SK-N-SH treated with all-trans-retinoic acid at 6 μM for 48 hours (cell line): ENCODE results near the gene CDK1.
A peak's percentile ranks its signal among the peaks of the same experiment; 100 is the strongest.

Experiments used
- ATAC-seq: fragments of 200-7000 bp; cut with Tn5 transposase; 3 replicates; pipeline ENCODE4 v1.9.1; 2020; ENCODE audit warnings: mild to moderate bottlenecking, moderate library complexity
- BACH2 ChIP-seq: fragments of 250-450 bp; sonication (Bioruptor Pico); IDR thresholded peaks from 2 replicates; pipeline ENCODE4 v1.9.0; 2021; ENCODE audit warnings: mild to moderate bottlenecking, borderline replicate concordance
- CSDC2 ChIP-seq: fragments of 250-450 bp; sonication (Bioruptor Pico); IDR thresholded peaks from 2 replicates; pipeline ENCODE4 v1.5.0; 2020; ENCODE audit warnings: mild to moderate bottlenecking, moderate library complexity
- ESRRG ChIP-seq: fragments of 250-450 bp; sonication (Bioruptor Pico); IDR thresholded peaks from 2 replicates; pipeline ENCODE4 v1.6.1; 2021; ENCODE audit warnings: mild to moderate bottlenecking
- GLIS3 ChIP-seq: fragments of 250-450 bp; sonication (Bioruptor Pico); IDR thresholded peaks from 2 replicates; pipeline ENCODE4 v1.5.0; 2020; ENCODE audit warnings: mild to moderate bottlenecking, moderate library complexity
- ISL1 ChIP-seq: fragments of 250-450 bp; sonication (Bioruptor Pico); IDR thresholded peaks from 2 replicates; pipeline ENCODE4 v2.1.2; 2022; ENCODE audit warnings: mild to moderate bottlenecking, moderate library complexity
- OSR1 ChIP-seq: fragments of 250-450 bp; sonication (Bioruptor Pico); IDR thresholded peaks from 2 replicates; pipeline ENCODE4 v1.8.0; 2022; ENCODE audit warnings: moderate library complexity, mild to moderate bottlenecking, inconsistent platforms
- PPARA ChIP-seq: fragments of 250-450 bp; sonication (Bioruptor Pico); IDR thresholded peaks from 2 replicates; pipeline ENCODE4 v1.5.0; 2020; ENCODE audit warnings: mild to moderate bottlenecking, borderline replicate concordance
- RARB ChIP-seq: fragments of 250-450 bp; sonication (Bioruptor Pico); IDR thresholded peaks from 2 replicates; pipeline ENCODE4 v1.8.0; 2021; ENCODE audit warnings: mild to moderate bottlenecking, moderate library complexity
- SNAI2 ChIP-seq: fragments of 250-450 bp; sonication (Bioruptor Pico); IDR thresholded peaks from 2 replicates; pipeline ENCODE4 v1.5.0; 2020; ENCODE audit warnings: mild to moderate bottlenecking, moderate library complexity
- TCF4 ChIP-seq: fragments of 250-450 bp; sonication (Bioruptor Pico); IDR thresholded peaks from 2 replicates; pipeline ENCODE4 v1.8.0; 2021; ENCODE audit warnings: mild to moderate bottlenecking, moderate library complexity, borderline replicate concordance
- TOX ChIP-seq: fragments of 250-450 bp; sonication (Bioruptor Pico); IDR thresholded peaks from 2 replicates; pipeline ENCODE4 v1.8.0; 2021; ENCODE audit warnings: mild to moderate bottlenecking, moderate library complexity, borderline replicate concordance
- ZC3H10 ChIP-seq: fragments of 250-450 bp; sonication (Bioruptor Pico); IDR thresholded peaks from 2 replicates; pipeline ENCODE4 v1.5.1; 2021; ENCODE audit warnings: mild to moderate bottlenecking, moderate library complexity
- ZFP3 ChIP-seq: fragments of 250-450 bp; sonication (Bioruptor Pico); IDR thresholded peaks from 2 replicates; pipeline ENCODE4 v1.5.0; 2020; ENCODE audit warnings: mild to moderate bottlenecking, moderate library complexity
- ZFP30 ChIP-seq: fragments of 450-650 bp; formaldehyde crosslinking; IDR thresholded peaks from 2 replicates; pipeline ENCODE4 v1.5.0; 2022; ENCODE audit warnings: mild to moderate bottlenecking, moderate library complexity
- ZNF565 ChIP-seq: fragments of 450-650 bp; formaldehyde crosslinking; conservative IDR thresholded peaks from 2 replicates; pipeline ENCODE4 v1.5.0; 2020; ENCODE audit warnings: low read depth, mild to moderate bottlenecking, moderate library complexity
- ZNF70 ChIP-seq: fragments of 450-650 bp; formaldehyde crosslinking; IDR thresholded peaks from 2 replicates; pipeline ENCODE4 v1.5.0; 2020; ENCODE audit warnings: mild to moderate bottlenecking, moderate library complexity
- ZNF8 ChIP-seq: fragments of 450-650 bp; formaldehyde crosslinking; IDR thresholded peaks from 2 replicates; pipeline ENCODE4 v1.5.0; 2020; ENCODE audit warnings: mild to moderate bottlenecking, moderate library complexity
- TF ChIP-seq, protein P1 (sequence below): fragments of 250-450 bp; sonication (Bioruptor Pico); IDR thresholded peaks from 2 replicates; pipeline ENCODE4 v1.5.0; 2020; ENCODE audit warnings: mild to moderate bottlenecking, moderate library complexity
- TF ChIP-seq, protein P2 (sequence below): fragments of 250-450 bp; sonication (Bioruptor Pico); IDR thresholded peaks from 2 replicates; pipeline ENCODE4 v1.5.1; 2021; ENCODE audit warnings: mild to moderate bottlenecking, moderate library complexity
- TF ChIP-seq, protein P3 (sequence below): fragments of 250-450 bp; sonication (Bioruptor Pico); IDR thresholded peaks from 2 replicates; pipeline ENCODE4 v1.5.1; 2020; ENCODE audit warnings: low read depth, mild to moderate bottlenecking, moderate library complexity

Gene CDK1

DNA sequence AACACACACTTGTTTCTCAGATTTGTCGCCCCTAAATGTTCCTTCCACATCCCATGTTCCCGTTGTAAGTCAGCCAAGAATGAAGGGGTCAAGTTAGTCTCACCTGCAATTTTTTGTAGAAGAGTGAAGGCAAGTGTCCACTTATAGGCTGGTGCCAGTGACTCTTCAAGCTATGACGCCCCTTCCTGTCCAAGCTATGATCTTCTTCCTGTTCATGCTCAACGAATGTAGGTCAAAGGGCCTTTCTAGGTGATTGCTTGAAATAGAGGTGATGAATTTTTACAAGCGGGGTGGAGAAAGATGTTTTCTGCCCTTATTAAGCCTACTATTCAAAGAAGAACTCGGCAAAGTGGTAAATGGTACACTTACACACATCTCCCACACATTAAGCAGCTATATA, 41.0 kb downstream of the CDK1 start:
- no peak for ATAC-seq
- TF ChIP-seq ISL1 (CRISPR knock-in tag), result no peak
- no peak for TF ChIP-seq PPARA (CRISPR knock-in tag)
- no peak for TF ChIP-seq ZFP3

DNA sequence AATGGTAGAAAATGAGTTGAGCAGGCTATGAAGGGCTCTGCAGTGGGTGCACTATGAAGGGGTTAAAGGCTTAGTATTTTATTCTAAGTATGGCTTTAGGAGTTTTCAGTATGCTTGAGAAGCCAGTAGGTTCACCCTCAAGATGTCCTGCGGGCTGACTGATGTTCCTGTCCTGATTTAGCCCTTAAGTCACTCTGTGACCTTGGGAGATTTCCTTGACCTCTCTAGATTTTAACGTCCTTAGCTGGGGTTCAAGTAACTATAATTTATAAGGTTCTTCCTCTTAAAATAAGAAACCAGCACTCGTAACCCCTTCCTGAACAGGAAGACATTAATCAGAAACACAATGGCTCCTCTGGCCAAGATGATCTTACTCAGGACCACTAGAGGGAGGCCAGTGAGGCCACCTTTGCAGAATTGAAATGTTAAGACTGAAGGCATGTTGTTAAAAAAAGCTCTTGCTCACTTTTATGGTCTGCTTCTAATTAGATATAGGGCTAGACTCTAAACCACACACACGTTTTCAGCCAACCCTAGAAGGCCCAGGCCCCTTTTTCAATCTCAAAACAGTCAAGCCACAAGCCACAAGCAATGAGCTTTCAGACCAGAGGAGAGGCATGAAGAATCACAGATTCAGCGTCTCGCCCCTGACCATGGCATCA, 41.9 kb downstream of the CDK1 start:
- peak; percentile 82 for ATAC-seq
- TF ChIP-seq OSR1 (CRISPR knock-in tag) (no peak), ZNF8 (no peak), GLIS3 (CRISPR knock-in tag) (no peak), BACH2 (CRISPR knock-in tag) (no peak), SNAI2 (CRISPR knock-in tag) (no peak), ESRRG (CRISPR knock-in tag) (no peak), ZC3H10 (CRISPR knock-in tag) (no peak), ISL1 (CRISPR knock-in tag) (no peak)
- TF ChIP-seq, protein P1, sequence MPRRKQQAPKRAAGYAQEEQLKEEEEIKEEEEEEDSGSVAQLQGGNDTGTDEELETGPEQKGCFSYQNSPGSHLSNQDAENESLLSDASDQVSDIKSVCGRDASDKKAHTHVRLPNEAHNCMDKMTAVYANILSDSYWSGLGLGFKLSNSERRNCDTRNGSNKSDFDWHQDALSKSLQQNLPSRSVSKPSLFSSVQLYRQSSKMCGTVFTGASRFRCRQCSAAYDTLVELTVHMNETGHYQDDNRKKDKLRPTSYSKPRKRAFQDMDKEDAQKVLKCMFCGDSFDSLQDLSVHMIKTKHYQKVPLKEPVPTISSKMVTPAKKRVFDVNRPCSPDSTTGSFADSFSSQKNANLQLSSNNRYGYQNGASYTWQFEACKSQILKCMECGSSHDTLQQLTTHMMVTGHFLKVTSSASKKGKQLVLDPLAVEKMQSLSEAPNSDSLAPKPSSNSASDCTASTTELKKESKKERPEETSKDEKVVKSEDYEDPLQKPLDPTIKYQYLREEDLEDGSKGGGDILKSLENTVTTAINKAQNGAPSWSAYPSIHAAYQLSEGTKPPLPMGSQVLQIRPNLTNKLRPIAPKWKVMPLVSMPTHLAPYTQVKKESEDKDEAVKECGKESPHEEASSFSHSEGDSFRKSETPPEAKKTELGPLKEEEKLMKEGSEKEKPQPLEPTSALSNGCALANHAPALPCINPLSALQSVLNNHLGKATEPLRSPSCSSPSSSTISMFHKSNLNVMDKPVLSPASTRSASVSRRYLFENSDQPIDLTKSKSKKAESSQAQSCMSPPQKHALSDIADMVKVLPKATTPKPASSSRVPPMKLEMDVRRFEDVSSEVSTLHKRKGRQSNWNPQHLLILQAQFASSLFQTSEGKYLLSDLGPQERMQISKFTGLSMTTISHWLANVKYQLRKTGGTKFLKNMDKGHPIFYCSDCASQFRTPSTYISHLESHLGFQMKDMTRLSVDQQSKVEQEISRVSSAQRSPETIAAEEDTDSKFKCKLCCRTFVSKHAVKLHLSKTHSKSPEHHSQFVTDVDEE, result no peak
- TF ChIP-seq, protein P2, sequence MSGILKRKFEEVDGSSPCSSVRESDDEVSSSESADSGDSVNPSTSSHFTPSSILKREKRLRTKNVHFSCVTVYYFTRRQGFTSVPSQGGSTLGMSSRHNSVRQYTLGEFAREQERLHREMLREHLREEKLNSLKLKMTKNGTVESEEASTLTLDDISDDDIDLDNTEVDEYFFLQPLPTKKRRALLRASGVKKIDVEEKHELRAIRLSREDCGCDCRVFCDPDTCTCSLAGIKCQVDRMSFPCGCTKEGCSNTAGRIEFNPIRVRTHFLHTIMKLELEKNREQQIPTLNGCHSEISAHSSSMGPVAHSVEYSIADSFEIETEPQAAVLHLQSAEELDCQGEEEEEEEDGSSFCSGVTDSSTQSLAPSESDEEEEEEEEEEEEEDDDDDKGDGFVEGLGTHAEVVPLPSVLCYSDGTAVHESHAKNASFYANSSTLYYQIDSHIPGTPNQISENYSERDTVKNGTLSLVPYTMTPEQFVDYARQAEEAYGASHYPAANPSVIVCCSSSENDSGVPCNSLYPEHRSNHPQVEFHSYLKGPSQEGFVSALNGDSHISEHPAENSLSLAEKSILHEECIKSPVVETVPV, result no peak
- TF ChIP-seq, all 23 proteins: peak for 0

DNA sequence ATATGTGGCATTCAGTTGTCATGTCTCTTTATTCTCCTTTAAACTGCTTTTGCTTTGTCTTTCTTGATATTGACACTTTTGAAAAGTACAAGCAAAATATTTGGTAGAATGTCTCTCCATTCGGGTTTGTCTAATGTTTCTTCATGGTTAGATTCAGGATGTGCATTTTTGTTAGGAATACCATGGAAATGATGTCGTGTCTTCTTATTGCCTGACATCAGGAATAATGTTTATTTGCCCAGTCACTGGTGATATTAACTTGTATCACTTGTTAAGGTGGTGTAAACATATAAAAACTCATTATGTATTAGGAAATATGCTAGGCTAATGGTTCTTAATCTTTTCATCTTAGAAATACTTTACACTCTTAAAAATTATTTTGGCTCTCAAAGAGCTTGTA, 43.4 kb downstream of the CDK1 start:
- no peak for ATAC-seq
- TF ChIP-seq ZC3H10 (CRISPR knock-in tag) (no peak), ESRRG (CRISPR knock-in tag) (no peak), PPARA (CRISPR knock-in tag) (no peak), ZNF70 (CRISPR knock-in tag) (no peak), ZFP3 (no peak)

DNA sequence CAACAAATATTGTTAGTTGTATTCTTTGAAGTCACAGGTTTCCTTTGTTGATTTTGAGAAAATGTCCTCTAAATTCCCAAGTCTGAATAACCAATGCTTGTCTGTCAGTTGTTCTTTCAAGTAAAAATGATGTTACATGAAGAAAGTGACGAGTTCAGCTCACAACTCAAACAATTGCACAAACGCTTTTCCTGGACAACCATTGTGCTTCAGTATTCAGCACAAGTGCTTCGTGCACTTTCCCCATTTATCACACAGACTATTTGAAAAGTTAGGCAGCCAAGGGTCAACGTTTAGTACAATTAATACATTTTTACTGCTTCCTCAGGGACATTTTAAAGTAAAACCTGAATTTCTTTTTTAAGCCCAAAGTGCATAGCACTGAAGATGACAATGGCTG, 44.5 kb downstream of the CDK1 start:
- no peak for TF ChIP-seq ZNF70 (CRISPR knock-in tag)
- TF ChIP-seq PPARA (CRISPR knock-in tag), result no peak
- TF ChIP-seq RARB (CRISPR knock-in tag), result no peak
- TF ChIP-seq, protein P3, sequence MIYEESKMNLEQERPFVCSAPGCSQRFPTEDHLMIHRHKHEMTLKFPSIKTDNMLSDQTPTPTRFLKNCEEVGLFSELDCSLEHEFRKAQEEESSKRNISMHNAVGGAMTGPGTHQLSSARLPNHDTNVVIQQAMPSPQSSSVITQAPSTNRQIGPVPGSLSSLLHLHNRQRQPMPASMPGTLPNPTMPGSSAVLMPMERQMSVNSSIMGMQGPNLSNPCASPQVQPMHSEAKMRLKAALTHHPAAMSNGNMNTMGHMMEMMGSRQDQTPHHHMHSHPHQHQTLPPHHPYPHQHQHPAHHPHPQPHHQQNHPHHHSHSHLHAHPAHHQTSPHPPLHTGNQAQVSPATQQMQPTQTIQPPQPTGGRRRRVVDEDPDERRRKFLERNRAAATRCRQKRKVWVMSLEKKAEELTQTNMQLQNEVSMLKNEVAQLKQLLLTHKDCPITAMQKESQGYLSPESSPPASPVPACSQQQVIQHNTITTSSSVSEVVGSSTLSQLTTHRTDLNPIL (CRISPR knock-in tag), result no peak
- no peak for TF ChIP-seq ZNF8
- no peak for TF ChIP-seq ZFP3
- no peak for TF ChIP-seq ZNF565 (CRISPR knock-in tag)
- TF ChIP-seq CSDC2 (CRISPR knock-in tag), result no peak
- TF ChIP-seq, protein P2, result no peak
- no peak for TF ChIP-seq ZFP30 (CRISPR knock-in tag)
- no peak for TF ChIP-seq OSR1 (CRISPR knock-in tag)
- TF ChIP-seq, all 23 proteins: peak for 0
- no peak for ATAC-seq

DNA sequence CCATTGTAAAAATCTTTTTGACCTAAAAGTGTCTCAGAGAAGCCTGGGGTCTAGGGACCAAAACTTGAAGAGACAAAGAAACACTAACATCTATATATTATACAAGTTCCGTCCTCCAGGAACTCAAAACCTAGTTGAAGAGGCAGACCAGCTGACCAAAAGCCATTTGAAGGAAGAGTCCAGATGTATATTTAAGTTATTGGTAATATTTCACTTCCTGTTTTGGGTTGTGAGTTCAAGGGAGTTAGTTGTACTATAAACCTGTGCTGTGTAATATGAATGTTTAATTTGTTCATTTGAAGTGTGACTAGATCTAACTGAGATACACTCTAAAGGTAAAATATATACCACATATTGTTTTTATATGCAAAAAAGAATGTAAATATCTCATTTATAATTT, 45.0 kb downstream of the CDK1 start:
- no peak for TF ChIP-seq TOX (CRISPR knock-in tag)
- TF ChIP-seq TCF4 (CRISPR knock-in tag), result no peak
- TF ChIP-seq, protein P2, result no peak
- no peak for TF ChIP-seq OSR1 (CRISPR knock-in tag)
- ATAC-seq, result no peak
